ENCODE results near the gene MTCL3.

MTCL3 gene

DNA sequence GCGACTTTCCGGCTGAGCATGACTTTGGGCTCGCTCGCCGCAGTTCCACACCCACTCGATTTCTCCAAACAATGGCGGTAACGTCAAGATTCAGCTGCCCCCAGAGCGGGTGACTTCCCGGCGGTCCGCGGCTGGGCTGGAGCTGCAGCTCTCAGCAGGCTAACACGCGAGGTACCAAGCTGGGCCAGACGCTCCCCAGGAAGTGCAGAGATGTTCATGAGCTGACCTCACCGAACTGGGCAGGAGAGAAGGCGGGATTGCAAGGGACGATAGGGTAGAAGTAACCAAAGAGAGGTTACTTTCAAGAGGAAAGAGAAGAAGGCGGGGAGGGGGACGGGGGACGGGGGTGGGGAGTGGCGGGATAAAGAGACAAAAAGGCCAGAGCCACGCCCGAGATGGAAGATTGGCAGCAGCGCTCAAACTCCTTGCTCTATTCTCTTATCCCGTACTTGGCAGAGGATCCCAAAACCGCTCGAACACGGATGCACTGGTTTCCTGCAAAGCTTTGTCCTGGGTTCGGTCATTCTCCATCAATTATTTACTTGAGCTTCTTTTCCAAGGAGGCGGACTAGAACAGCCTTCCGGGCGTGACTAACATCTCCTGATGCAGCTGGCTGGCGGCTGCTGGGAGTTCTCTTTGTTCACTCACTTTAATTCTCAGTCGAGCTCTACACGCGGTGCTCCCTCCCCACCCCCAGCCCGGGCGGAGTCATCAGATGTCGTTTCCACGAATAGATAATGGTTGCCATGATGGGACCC is at the start of gene MTCL3:
Gene MTCL3 (minus strand): TSS at position 626 of the 759 bp plus-strand sequence.
- no peak within 1 kb of the TSS for H3K9ac ChIP-seq (ENCODE audit: insufficient read length)
- H3K27ac ChIP-seq, result no peak within 1 kb of the TSS
- TF ChIP-seq EZH2 (IDR thresholded peaks at IDR 0.05), result no peak
- TF ChIP-seq FOXP2 (optimal IDR thresholded peaks at IDR 0.05; ENCODE audit: control extremely low read depth, extremely low read length, insufficient read depth), result no peak
- TF ChIP-seq POLR2AphosphoS5 (IDR thresholded peaks at IDR 0.05; ENCODE audit: borderline replicate concordance, low read depth, low read length), result no peak
- no peaks in the 10 kb centered on the region for H3K9me3 ChIP-seq (ENCODE audit: low read depth, low read length)
- DNase-seq (ENCODE audit: low read depth, low spot score), result no peak
- no peaks in the 10 kb centered on the region for H3K36me3 ChIP-seq (ENCODE audit: insufficient read depth, low read length)
- H3K4me3 ChIP-seq, result peak within 1 kb of the TSS; percentile 92

DNA sequence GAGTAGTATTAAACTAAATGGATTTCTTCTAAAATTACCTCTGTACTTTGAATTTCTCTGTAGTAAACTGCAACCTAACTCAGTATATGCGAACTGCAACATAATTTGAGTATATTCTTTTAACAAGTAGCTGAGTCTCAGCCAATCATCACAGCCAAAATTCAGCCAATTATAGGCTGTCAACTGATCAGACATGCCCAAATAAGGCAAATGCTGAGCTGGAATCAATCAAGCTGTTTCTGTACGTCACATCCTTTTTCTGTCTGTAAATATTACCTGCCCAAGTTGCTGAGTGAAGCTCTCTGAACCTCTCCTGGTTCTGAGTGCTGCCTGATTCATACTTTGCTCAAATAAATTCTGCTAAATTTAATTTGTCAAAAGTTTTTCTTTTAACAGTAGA is 48.3 kb upstream of the MTCL3 start:
- no peak overlapping the region for H3K4me3 ChIP-seq
- no peaks in the 10 kb centered on the region for H3K9me3 ChIP-seq (ENCODE audit: low read depth, low read length)
- no peak overlapping the region for H3K27ac ChIP-seq
- H3K9ac ChIP-seq (ENCODE audit: insufficient read length), result no peak overlapping the region
- H3K36me3 ChIP-seq (ENCODE audit: insufficient read depth, low read length), result no peaks in the 10 kb centered on the region
- TF ChIP-seq FOXP2 (optimal IDR thresholded peaks at IDR 0.05; ENCODE audit: control extremely low read depth, extremely low read length, insufficient read depth) (no peak), EZH2 (IDR thresholded peaks at IDR 0.05) (no peak), POLR2AphosphoS5 (IDR thresholded peaks at IDR 0.05; ENCODE audit: borderline replicate concordance, low read depth, low read length) (no peak)
- no peak for DNase-seq (ENCODE audit: low read depth, low spot score)

- Histone ChIP-seq H3K27ac (no peak overlapping the region), H3K36me3 (ENCODE audit: insufficient read depth, low read length) (no peaks in the 10 kb centered on the region), H3K9me3 (ENCODE audit: low read depth, low read length) (no peaks in the 10 kb centered on the region), H3K9ac (ENCODE audit: insufficient read length) (no peak overlapping the region), H3K4me3 (no peak overlapping the region)
- no peak for DNase-seq (ENCODE audit: low read depth, low spot score)
- TF ChIP-seq FOXP2 (optimal IDR thresholded peaks at IDR 0.05; ENCODE audit: control extremely low read depth, extremely low read length, insufficient read depth), result no peak
- no peak for TF ChIP-seq POLR2AphosphoS5 (IDR thresholded peaks at IDR 0.05; ENCODE audit: borderline replicate concordance, low read depth, low read length)
- no peak for TF ChIP-seq EZH2 (IDR thresholded peaks at IDR 0.05)
These were observed 47.5 kb upstream of the MTCL3 start for GRCh38 chr6:127566651-127567050.

DNA sequence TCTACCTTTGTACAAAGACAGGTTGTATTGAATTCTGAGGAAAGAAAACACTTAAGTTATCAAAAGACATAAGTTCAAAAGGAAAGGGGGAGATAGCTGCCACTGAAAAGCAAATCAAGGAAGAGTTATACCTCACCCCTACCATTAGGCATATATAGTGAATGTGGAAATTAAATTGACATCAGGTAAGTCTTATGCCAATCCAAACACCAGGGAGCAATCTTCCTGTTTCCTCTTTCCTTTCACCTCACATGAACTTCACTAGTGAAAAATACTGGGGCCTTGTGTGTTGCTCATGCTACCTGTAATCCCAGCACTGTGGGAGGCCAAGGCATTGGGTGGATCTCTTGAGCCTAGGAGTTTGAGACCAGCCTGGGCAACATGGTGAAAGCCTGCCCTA is 47.0 kb upstream of the MTCL3 start:
- TF ChIP-seq EZH2 (IDR thresholded peaks at IDR 0.05) (no peak), FOXP2 (optimal IDR thresholded peaks at IDR 0.05; ENCODE audit: control extremely low read depth, extremely low read length, insufficient read depth) (no peak), POLR2AphosphoS5 (IDR thresholded peaks at IDR 0.05; ENCODE audit: borderline replicate concordance, low read depth, low read length) (no peak)
- DNase-seq (ENCODE audit: low read depth, low spot score), result no peak
- H3K4me3 ChIP-seq, result no peak overlapping the region

DNA sequence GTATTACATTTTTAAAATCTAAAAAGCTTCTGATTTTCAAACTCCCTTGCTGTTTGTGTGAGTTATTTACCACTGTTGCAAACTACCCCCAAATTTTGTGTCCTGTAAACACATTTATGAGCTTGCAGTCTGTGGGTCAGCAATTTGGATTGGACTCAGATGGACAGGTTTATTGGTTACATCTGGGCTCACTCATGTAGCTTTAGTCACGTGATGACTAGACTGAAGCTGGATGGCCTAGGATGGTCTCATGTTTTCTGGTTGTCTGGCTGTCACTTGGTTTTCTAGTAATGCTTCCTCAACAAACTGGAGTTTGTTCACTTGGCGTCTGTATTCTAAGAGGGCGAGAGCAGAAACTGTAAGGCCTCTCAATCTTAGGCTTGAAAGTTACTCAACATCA is 45.6 kb upstream of the MTCL3 start:
- DNase-seq (ENCODE audit: low read depth, low spot score), result no peak
- no peak overlapping the region for H3K27ac ChIP-seq
- no peak overlapping the region for H3K4me3 ChIP-seq
- H3K36me3 ChIP-seq (ENCODE audit: insufficient read depth, low read length), result no peaks in the 10 kb centered on the region
- no peak overlapping the region for H3K9ac ChIP-seq (ENCODE audit: insufficient read length)
- H3K9me3 ChIP-seq (ENCODE audit: low read depth, low read length), result no peaks in the 10 kb centered on the region
- TF ChIP-seq EZH2 (IDR thresholded peaks at IDR 0.05), result no peak
- no peak for TF ChIP-seq FOXP2 (optimal IDR thresholded peaks at IDR 0.05; ENCODE audit: control extremely low read depth, extremely low read length, insufficient read depth)
- no peak for TF ChIP-seq POLR2AphosphoS5 (IDR thresholded peaks at IDR 0.05; ENCODE audit: borderline replicate concordance, low read depth, low read length)

More for the DNA sequence above, 47.0 kb upstream of the MTCL3 start:
- H3K9ac ChIP-seq (ENCODE audit: insufficient read length), result no peak overlapping the region
- H3K36me3 ChIP-seq (ENCODE audit: insufficient read depth, low read length), result no peaks in the 10 kb centered on the region
- H3K27ac ChIP-seq, result no peak overlapping the region
- no peaks in the 10 kb centered on the region for H3K9me3 ChIP-seq (ENCODE audit: low read depth, low read length)

GRCh38 chr6:127561660-127562059 is 42.5 kb upstream of the MTCL3 start:
- Histone ChIP-seq H3K9me3 (ENCODE audit: low read depth, low read length) (no peaks in the 10 kb centered on the region), H3K4me3 (no peak overlapping the region), H3K27ac (no peak overlapping the region), H3K9ac (ENCODE audit: insufficient read length) (no peak overlapping the region), H3K36me3 (ENCODE audit: insufficient read depth, low read length) (no peaks in the 10 kb centered on the region)
- TF ChIP-seq POLR2AphosphoS5 (IDR thresholded peaks at IDR 0.05; ENCODE audit: borderline replicate concordance, low read depth, low read length) (no peak), EZH2 (IDR thresholded peaks at IDR 0.05) (no peak), FOXP2 (optimal IDR thresholded peaks at IDR 0.05; ENCODE audit: control extremely low read depth, extremely low read length, insufficient read depth) (no peak)
- DNase-seq (ENCODE audit: low read depth, low spot score), result no peak

GRCh38 chr6:127554435-127555006 is 35.4 kb upstream of the MTCL3 start:
- Histone ChIP-seq H3K27ac (no peak overlapping the region), H3K9ac (ENCODE audit: insufficient read length) (no peak overlapping the region), H3K4me3 (no peak overlapping the region), H3K9me3 (ENCODE audit: low read depth, low read length) (no peaks in the 10 kb centered on the region), H3K36me3 (ENCODE audit: insufficient read depth, low read length) (no peaks in the 10 kb centered on the region)
- TF ChIP-seq POLR2AphosphoS5 (IDR thresholded peaks at IDR 0.05; ENCODE audit: borderline replicate concordance, low read depth, low read length), result no peak
- TF ChIP-seq EZH2 (IDR thresholded peaks at IDR 0.05), result no peak
- TF ChIP-seq FOXP2 (optimal IDR thresholded peaks at IDR 0.05; ENCODE audit: control extremely low read depth, extremely low read length, insufficient read depth), result no peak
- DNase-seq (ENCODE audit: low read depth, low spot score), result no peak

DNA sequence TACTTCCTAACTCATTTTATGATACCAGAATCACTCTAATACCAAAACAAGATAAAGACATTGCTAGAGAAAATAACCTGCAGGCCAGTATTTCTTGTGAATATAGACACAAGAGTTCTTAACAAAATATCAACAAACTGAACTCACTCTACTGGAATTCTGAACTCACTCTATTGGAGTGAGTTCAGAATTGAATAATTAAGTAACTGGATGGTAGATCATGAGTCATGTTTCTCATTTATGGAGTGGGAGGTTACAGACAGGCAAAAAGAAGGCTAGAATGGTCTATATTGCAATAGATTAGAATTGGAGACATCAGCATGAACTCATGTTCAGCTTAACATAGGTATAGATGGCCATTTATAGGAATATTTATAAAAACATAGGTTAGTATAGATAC is 31.3 kb upstream of the MTCL3 start:
- no peak for DNase-seq (ENCODE audit: low read depth, low spot score)
- Histone ChIP-seq H3K4me3 (no peak overlapping the region), H3K9ac (ENCODE audit: insufficient read length) (no peak overlapping the region), H3K27ac (no peak overlapping the region), H3K9me3 (ENCODE audit: low read depth, low read length) (no peaks in the 10 kb centered on the region), H3K36me3 (ENCODE audit: insufficient read depth, low read length) (no peaks in the 10 kb centered on the region)
- no peak for TF ChIP-seq FOXP2 (optimal IDR thresholded peaks at IDR 0.05; ENCODE audit: control extremely low read depth, extremely low read length, insufficient read depth)
- no peak for TF ChIP-seq POLR2AphosphoS5 (IDR thresholded peaks at IDR 0.05; ENCODE audit: borderline replicate concordance, low read depth, low read length)
- TF ChIP-seq EZH2 (IDR thresholded peaks at IDR 0.05), result no peak

Measured in SK-N-MC (cell line).